Right lobe of liver (tissue), 6 donors: Measurements from ENCODE around the gene HOXC13. TPM values are rescaled to one million over a fixed set of nuclear protein-coding genes. Genes with fewer than 3 reads are reported as not detected.

Experiments
- ATAC-seq, 4 donors: fragments of 200-7000 bp; cut with Tn5 transposase; one replicate each; pipeline ENCODE4 v1.9.1; 2020; ENCODE audit warnings: mild to moderate bottlenecking in 4 of 4, moderate library complexity in 4 of 4
- DNase-seq, 3 donors: peaks; one replicate each; pipeline ENCODE4 v3.0.0-alpha.2; 2020
- H3K27ac ChIP-seq, 3 donors: fragments of 200-600 bp; one replicate each; pipeline ENCODE4 v1.8.0; 2022
- H3K27me3 ChIP-seq, 2 donors: fragments of 200-600 bp; one replicate each; pipeline ENCODE4 v1.8.0; 2022
- H3K36me3 ChIP-seq, 4 donors: fragments of 200-600 bp; sonication (generic) in 1 of 4; one replicate each; pipeline versions ENCODE4 v1.5.1 to v1.8.0; 2017 to 2022; ENCODE audit warnings: control low read depth in 1 of 4
- H3K4me1 ChIP-seq, 4 donors: fragments of 200-600 bp; sonication (generic) in 1 of 4; one replicate each; pipeline versions ENCODE4 v1.5.1 to v1.8.0; 2017 to 2022; ENCODE audit warnings: control low read depth in 1 of 4
- H3K4me3 ChIP-seq, 3 donors: fragments of 200-600 bp; one replicate each; pipeline ENCODE4 v1.8.0; 2022
- H3K9me3 ChIP-seq, 4 donors: fragments of 200-600 bp; sonication (generic) in 1 of 4; one replicate each; pipeline versions ENCODE4 v1.5.1 to v1.8.0; 2017 to 2022; ENCODE audit warnings: control low read depth in 1 of 4
- CTCF ChIP-seq, 4 donors: fragments of 200-600 bp in 3 of 4; fragments of 450-650 bp in 1 of 4; IDR thresholded peaks; one replicate each; pipeline versions ENCODE4 v1.5.1 to v1.8.0; 2016 to 2022; ENCODE audit warnings: antibody characterized with exemption in 4 of 4, mild to moderate bottlenecking in 2 of 4
- POLR2A ChIP-seq: fragments of 450-650 bp; IDR thresholded peaks from one replicate; pipeline ENCODE4 v1.6.1; 2017; ENCODE audit warnings: antibody characterized with exemption, mild to moderate bottlenecking
- WGBS: methylation state at CpG from one replicate; pipeline ENCODE4 v1.1.6; 2018; ENCODE audit warnings: low coverage, low lambda C conversion rate; ENCODE audit not compliant: insufficient coverage; ENCODE audit errors: missing lambda C conversion rate; 5-methylcytosine and 5-hydroxymethylcytosine counted together
- intact Hi-C, 2 donors: fragments of 100-400 bp; cut with DNase I; formaldehyde crosslinking; loops; one replicate each; pipeline versions ENCODE4 v1.11.2 to v1.14.1; 2022
- long read RNA-seq: library from polyadenylated mRNA; unstranded; transcript quantifications from one replicate; pipeline ENCODE4 v2.0.0, GENCODE V29; 2019
- total RNA-seq, 6 experiments: library from RNA; depleted of rRNA in 2 of 6; stranded (reverse); fragments of >200 nt in 2 of 6; fragmentation: NEBNext Ultra II Directional in 3 of 6; extraction: Animal tissue kit (Norgen Biotek cat#: 25700) in 3 of 6; gene quantifications; one replicate each; pipeline versions ENCODE4 v1.1.0 to v1.2.4, GENCODE V29; 2016 to 2023
- donor health status: DM: no; HTN: yes; CAD: no.
- donor health status: DM: no; HTN: no; CAD: no.
- donor health status: DM: no; HTN: no; CAD: no.
- donor health status: DM: no; HTN: yes; CAD: no.
- donor health status: DM: no; HTN: yes; CAD: no.

Gene HOXC13
- not detected for total RNA-seq
- long read RNA-seq: 0 reads

- no peaks in the 10 kb centered on the region for H3K9me3 ChIP-seq
- H3K4me3 ChIP-seq: no peak within 1 kb of the TSS
- no peak for DNase-seq
- H3K36me3 ChIP-seq: no peaks in the 10 kb centered on the region
- H3K27ac ChIP-seq: no peak within 1 kb of the TSS
- no peak for TF ChIP-seq CTCF (IDR thresholded peaks at IDR 0.05)
- TF ChIP-seq POLR2A: no peak
- intact Hi-C loops: no loop called here
- H3K4me1 ChIP-seq: no peaks in the 10 kb centered on the region
- H3K27me3 ChIP-seq: peaks cover 11 to 49% of the 10 kb centered on the region in 2 donors
- 4% methylated on average over 29 of the region's 56 CpGs for WGBS
- peak in 2 of 4 donors; percentile 25 to 47 for ATAC-seq
These were observed at the start of gene HOXC13 for GRCh38 chr12:53938326-53939140. Gene HOXC13 (plus strand): TSS chr12:53938831. CDS start chr12:53938907, 76 bp downstream.

- DNase-seq (no peak), ATAC-seq (no peak)
- Histone ChIP-seq H3K27ac (no peak overlapping the region), H3K4me3 (no peak overlapping the region), H3K4me1 (no peaks in the 10 kb centered on the region), H3K36me3 (no peaks in the 10 kb centered on the region), H3K9me3 (no peaks in the 10 kb centered on the region), H3K27me3 (no peaks in the 10 kb centered on the region)
- WGBS: 67% methylated on average over 3 of the region's 3 CpGs
- TF ChIP-seq CTCF (IDR thresholded peaks at IDR 0.05) (no peak), POLR2A (no peak)
- intact Hi-C loops: no loop called here
These were observed 48.5 kb upstream of the HOXC13 start for GRCh38 chr12:53890081-53890480.

- H3K4me3 ChIP-seq: no peak overlapping the region
- WGBS: 76% methylated on average over 3 of the region's 3 CpGs
- no peaks in the 10 kb centered on the region for H3K27me3 ChIP-seq
- TF ChIP-seq POLR2A: no peak
- TF ChIP-seq CTCF (IDR thresholded peaks at IDR 0.05): no peak
- intact Hi-C loops: no loop called here
- no peaks in the 10 kb centered on the region for H3K9me3 ChIP-seq
- DNase-seq: no peak
- H3K36me3 ChIP-seq: no peaks in the 10 kb centered on the region
- no peaks in the 10 kb centered on the region for H3K4me1 ChIP-seq
- no peak overlapping the region for H3K27ac ChIP-seq
- no peak for ATAC-seq
These were observed 45.8 kb upstream of the HOXC13 start for GRCh38 chr12:53892762-53893395.

GRCh38 chr12:53899230-53899629 lies 39.4 kb upstream of the HOXC13 start:
- H3K9me3 ChIP-seq: no peaks in the 10 kb centered on the region
- no peak overlapping the region for H3K4me3 ChIP-seq
- ATAC-seq (no peak), DNase-seq (no peak)
- no peaks in the 10 kb centered on the region for H3K27me3 ChIP-seq
- TF ChIP-seq POLR2A (no peak), CTCF (IDR thresholded peaks at IDR 0.05) (no peak)
- no peaks in the 10 kb centered on the region for H3K36me3 ChIP-seq
- intact Hi-C loops: no loop called here
- 0% methylated on average over 1 of the region's 1 CpG for WGBS
- no peak overlapping the region for H3K27ac ChIP-seq
- H3K4me1 ChIP-seq: no peaks in the 10 kb centered on the region
